ENCODE data around the gene RRAGC.
A peak's percentile ranks its signal among the peaks of the same experiment; 100 is the strongest.
"Not testable (repeated sequence)": the region's sequence is repeated elsewhere in the genome, so short reads cannot be mapped to it uniquely, and the experiment has no call there.

The RRAGC gene

GRCh38 chr1:38819516-38819915, 40.1 kb downstream of the RRAGC start:
- Mint-ChIP-seq H3K27ac (ENCODE audit: low read depth) (no peak overlapping the region), H3K4me1 (no peaks in the 10 kb centered on the region), H3K9me3 (no peaks in the 10 kb centered on the region), H3K4me3 (no peak overlapping the region), H3K27me3 (peaks cover 80% of the 10 kb centered on the region), H3K36me3 (ENCODE audit: insufficient read depth) (no peaks in the 10 kb centered on the region)
- ATAC-seq (replicated peaks; ENCODE audit: extremely low read depth, poor library complexity, severe bottlenecking) (no peak), DNase-seq (ENCODE audit: low spot score in 2 of 2) (no peak)

DNA sequence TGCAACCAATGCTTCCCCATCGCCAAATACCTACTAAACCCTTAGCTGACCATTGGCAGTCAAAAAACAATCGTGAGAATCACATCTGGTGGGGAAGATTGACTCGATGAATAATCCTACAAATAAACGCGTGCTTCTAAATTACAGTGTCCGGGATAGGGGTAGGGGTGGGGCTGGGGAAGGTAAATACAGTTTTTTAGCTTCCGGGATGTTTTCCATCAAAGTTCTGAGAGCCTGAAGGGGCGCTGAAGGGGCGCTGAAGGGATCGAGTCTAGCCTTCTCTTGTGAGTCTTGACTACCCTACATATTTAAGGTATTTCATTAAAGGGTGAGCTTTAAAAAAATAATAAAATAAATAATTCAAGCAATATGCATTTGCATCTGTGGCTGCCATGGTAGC, 40.5 kb downstream of the RRAGC start:
- Mint-ChIP-seq H3K4me1 (no peaks in the 10 kb centered on the region), H3K9me3 (no peaks in the 10 kb centered on the region), H3K27ac (ENCODE audit: low read depth) (no peak overlapping the region), H3K4me3 (no peak overlapping the region), H3K27me3 (peaks cover 80% of the 10 kb centered on the region), H3K36me3 (ENCODE audit: insufficient read depth) (no peaks in the 10 kb centered on the region)
- DNase-seq (ENCODE audit: low spot score in 2 of 2) (no peak), ATAC-seq (replicated peaks; ENCODE audit: extremely low read depth, poor library complexity, severe bottlenecking) (no peak)

- H3K9me3 Mint-ChIP-seq = no peaks in the 10 kb centered on the region
- H3K36me3 Mint-ChIP-seq (ENCODE audit: insufficient read depth) = no peaks in the 10 kb centered on the region
- ATAC-seq (replicated peaks; ENCODE audit: extremely low read depth, poor library complexity, severe bottlenecking) (no peak), DNase-seq (ENCODE audit: low spot score in 2 of 2) (peak; percentile 16 to 21)
- no peak overlapping the region for H3K4me3 Mint-ChIP-seq
- no peaks in the 10 kb centered on the region for H3K4me1 Mint-ChIP-seq
- no peak overlapping the region for H3K27ac Mint-ChIP-seq (ENCODE audit: low read depth)
- H3K27me3 Mint-ChIP-seq = peaks cover 85% of the 10 kb centered on the region
Observed at GRCh38 chr1:38818175-38818976, 41.2 kb downstream of the RRAGC start.

DNA sequence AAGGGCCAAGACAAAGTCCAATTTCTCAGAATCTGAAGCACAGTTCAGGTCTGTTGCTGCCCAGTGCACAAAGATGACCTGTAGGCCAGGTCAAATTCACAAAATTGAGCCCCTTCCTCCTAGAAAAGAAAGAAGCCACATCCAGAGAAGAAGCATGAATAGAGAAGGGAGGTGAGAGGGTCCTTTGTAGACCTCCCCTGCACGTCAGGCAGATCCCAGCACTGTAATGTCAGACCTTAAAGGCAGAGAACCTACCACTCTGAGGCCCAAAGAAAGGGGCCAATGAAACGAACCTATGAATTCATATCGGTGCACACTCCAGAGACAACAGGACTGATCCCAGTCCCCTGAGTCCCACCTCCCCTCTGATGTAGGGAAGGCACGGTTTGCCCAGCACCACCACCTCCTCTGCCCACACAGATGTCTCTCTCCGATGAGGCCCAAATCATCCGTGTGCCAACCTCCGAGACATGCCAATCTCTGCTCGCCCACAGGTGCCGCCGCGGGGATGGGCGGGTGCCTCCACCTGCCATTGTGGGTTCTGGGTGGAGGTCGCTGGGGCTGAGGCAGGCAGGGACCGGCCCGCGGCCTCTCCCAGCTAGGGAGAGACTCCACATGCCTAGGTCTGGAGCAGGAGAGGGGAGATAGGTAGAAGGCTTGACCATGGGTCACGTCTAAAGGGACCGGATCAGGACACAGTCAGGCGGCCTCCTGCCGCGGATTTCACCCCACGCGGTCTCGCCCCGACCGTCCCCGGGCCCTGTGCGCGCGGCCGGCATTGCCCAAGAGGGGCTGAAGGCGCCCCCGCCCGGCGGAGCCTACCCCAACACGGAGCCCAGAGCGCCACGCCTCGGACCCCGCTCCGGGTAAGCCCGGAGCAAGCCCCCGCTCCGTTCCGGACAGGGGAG, 42.1 kb downstream of the RRAGC start:
- H3K4me1 Mint-ChIP-seq = no peaks in the 10 kb centered on the region

DNA sequence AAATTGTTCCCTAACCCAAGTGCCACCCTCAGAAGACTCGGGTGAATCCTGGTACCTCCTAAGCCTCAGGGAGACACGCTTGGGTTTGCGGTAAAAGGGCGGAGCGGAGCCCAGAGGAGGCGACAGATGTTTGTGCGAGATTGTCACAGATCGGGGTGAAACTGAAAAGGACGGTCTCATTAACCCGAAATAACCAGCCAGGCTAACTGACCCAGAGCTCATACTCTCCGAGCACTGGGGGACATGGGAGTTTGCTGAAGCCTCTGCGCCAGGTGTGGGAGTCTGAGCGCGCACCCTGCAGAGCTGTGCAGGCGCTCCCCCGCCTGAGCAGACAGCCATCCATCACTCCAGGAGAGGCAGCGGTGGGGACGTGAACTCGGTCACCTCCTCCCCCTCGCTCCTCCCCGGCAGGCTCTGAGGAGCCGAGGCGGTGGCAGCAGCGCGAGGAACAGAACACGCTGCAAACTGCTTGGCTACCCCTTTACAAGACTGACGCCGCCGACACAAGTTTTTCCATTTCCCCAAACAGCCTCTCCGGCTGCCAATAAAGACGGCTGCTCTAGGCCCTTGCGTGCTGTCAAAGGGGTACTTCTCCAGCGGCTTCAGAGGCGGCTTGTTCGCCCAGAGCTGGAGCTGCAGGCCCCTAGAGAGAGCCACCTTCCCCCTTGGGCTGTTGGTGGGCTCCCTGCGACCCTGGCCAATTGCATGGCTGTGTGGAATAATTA, 43.5 kb downstream of the RRAGC start:
- Mint-ChIP-seq H3K27ac (ENCODE audit: low read depth) (no peak overlapping the region), H3K4me3 (no peak overlapping the region), H3K36me3 (ENCODE audit: insufficient read depth) (no peaks in the 10 kb centered on the region), H3K27me3 (peaks cover 87% of the 10 kb centered on the region), H3K9me3 (no peaks in the 10 kb centered on the region), H3K4me1 (no peaks in the 10 kb centered on the region)
- ATAC-seq (replicated peaks; ENCODE audit: extremely low read depth, poor library complexity, severe bottlenecking) (no peak), DNase-seq (ENCODE audit: low spot score in 2 of 2) (no peak)

More for the DNA sequence above, 42.1 kb downstream of the RRAGC start:
- Mint-ChIP-seq H3K27me3 (peaks cover 87% of the 10 kb centered on the region), H3K9me3 (no peaks in the 10 kb centered on the region), H3K27ac (ENCODE audit: low read depth) (no peak overlapping the region), H3K4me3 (no peak overlapping the region), H3K36me3 (ENCODE audit: insufficient read depth) (no peaks in the 10 kb centered on the region)
- ATAC-seq (replicated peaks; ENCODE audit: extremely low read depth, poor library complexity, severe bottlenecking) = no peak
- no peak for DNase-seq (ENCODE audit: low spot score in 2 of 2)

DNA sequence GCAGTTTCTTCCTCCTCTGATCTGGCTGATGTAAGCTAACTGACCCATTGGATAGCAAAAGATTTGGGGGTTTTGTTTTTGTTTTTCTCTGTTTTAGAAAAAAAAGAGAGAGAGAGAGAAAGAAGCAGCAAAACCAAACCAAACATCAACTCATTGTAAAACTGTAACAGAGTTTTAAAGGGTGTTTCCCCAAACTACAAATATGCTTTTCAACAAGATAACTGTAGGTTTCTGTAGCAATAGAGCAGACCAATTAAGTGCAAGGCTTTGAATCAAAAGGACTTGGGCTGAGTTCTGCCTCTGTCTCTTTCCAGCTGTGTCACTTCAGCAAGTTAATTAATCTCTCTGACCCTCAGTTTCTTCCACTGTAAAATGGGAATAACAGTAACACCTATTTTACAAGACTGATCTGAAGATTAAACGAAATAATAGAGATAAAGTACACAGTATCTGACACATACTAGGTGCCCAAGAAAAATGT, 44.5 kb downstream of the RRAGC start:
- no peak for ATAC-seq (replicated peaks; ENCODE audit: extremely low read depth, poor library complexity, severe bottlenecking)
- H3K4me3 Mint-ChIP-seq = no peak overlapping the region

DNA sequence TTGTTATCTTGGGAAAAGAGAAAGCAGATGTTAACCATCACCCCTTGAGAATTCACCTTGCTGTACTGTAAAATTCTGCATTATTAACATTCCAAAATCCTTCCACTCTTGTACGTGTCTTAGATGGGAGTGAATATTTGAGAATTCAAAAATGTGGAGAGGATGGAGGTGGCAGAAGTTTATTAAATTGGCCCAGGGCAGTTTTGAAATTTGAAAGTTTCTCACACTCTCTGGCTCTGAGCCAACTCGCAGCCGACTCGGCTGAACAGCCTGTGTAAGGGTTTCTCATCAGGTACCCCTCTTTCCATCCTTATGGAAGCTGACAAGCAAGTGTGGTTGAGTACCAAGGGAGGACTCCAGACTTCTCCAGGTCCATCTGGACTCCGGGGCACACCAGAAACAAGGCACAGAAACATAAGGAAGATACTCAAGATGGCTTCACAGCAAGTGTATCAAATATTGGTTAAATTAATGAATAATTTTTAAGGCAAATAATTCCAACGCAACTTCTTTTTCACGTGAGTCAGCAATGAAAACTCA, 45.1 kb downstream of the RRAGC start:
- ATAC-seq (replicated peaks; ENCODE audit: extremely low read depth, poor library complexity, severe bottlenecking) = no peak
- Mint-ChIP-seq H3K9me3 (no peaks in the 10 kb centered on the region), H3K4me1 (no peaks in the 10 kb centered on the region), H3K4me3 (no peak overlapping the region), H3K27me3 (peaks cover 86% of the 10 kb centered on the region), H3K27ac (ENCODE audit: low read depth) (no peak overlapping the region), H3K36me3 (ENCODE audit: insufficient read depth) (no peaks in the 10 kb centered on the region)
- no peak for DNase-seq (ENCODE audit: low spot score in 2 of 2)

More for the DNA sequence above, 44.5 kb downstream of the RRAGC start:
- DNase-seq (ENCODE audit: low spot score in 2 of 2) = no peak
- H3K36me3 Mint-ChIP-seq (ENCODE audit: insufficient read depth) = no peaks in the 10 kb centered on the region
- H3K27me3 Mint-ChIP-seq = peaks cover 87% of the 10 kb centered on the region
- no peak overlapping the region for H3K27ac Mint-ChIP-seq (ENCODE audit: low read depth)
- H3K4me1 Mint-ChIP-seq = no peaks in the 10 kb centered on the region
- no peaks in the 10 kb centered on the region for H3K9me3 Mint-ChIP-seq

DNA sequence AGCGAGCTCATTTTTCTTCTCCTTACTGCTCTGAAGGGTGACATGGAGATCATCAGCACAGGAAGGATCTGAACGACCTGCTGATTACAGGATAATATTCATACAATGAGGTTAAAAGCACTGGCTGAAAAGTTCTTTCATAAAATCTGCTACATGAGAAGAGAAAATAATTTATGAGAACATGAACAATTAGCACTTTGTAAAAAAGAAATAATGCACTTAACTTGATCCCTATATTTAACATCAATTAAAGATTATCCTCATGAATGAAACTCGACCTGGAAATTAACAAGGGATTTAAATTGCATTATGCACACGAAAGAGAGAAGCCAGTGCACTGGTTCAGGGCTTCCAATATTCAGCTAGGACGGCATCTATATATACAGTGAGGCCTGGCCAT, 46.6 kb downstream of the RRAGC start:
- no peak overlapping the region for H3K4me3 Mint-ChIP-seq
- no peak for DNase-seq (ENCODE audit: low spot score in 2 of 2)
- no peaks in the 10 kb centered on the region for H3K4me1 Mint-ChIP-seq
- H3K36me3 Mint-ChIP-seq (ENCODE audit: insufficient read depth) = no peaks in the 10 kb centered on the region
- peaks cover 95% of the 10 kb centered on the region for H3K27me3 Mint-ChIP-seq
- H3K27ac Mint-ChIP-seq (ENCODE audit: low read depth) = no peak overlapping the region
- H3K9me3 Mint-ChIP-seq = no peaks in the 10 kb centered on the region
- no peak for ATAC-seq (replicated peaks; ENCODE audit: extremely low read depth, poor library complexity, severe bottlenecking)

DNA sequence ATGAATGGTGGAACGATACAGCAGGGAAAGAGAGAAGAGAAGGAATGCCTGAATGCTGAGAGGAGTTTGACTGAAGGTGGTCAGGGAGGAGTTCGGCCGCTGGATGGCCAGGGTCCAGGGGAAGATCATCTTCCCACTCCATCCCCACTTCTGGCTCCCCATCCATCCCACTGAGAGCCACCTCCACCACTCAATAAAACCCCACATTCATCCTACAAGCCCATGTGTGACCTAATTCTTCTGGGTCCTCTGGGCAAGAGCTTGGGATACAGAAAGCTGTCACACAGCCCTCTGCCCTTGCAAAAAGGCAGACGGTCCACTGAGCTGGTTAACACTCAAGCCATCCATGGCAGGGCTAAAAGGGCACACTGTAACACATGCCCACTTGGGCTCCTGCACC, 48.1 kb downstream of the RRAGC start:
- H3K4me1 Mint-ChIP-seq; H3K9me3 Mint-ChIP-seq; H3K27ac Mint-ChIP-seq (ENCODE audit: low read depth); ATAC-seq (replicated peaks; ENCODE audit: extremely low read depth, poor library complexity, severe bottlenecking); DNase-seq (ENCODE audit: low spot score in 2 of 2); H3K36me3 Mint-ChIP-seq (ENCODE audit: insufficient read depth); H3K4me3 Mint-ChIP-seq: not testable (repeated sequence)
- H3K27me3 Mint-ChIP-seq = peaks cover 97% of the 10 kb centered on the region

DNA sequence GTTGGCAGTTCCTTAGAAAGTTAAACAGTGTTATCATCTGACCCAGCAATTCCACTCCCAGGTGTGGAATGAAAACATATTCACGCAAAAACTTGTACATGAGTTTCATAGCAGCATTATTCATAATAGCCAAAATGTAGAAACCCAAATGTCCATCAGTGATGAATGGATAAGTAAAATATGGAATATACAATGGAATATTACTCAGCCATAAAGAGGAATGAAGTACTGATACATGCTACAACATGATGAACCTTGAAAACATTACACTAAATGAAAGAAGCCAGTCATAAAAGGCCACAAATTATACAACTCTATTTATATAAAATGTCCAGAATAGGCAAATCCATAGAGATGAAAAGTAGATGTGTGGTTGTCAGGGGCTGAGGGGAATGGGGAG, 53.5 kb downstream of the RRAGC start:
- Mint-ChIP-seq H3K27ac (ENCODE audit: low read depth) (no peak overlapping the region), H3K4me3 (no peak overlapping the region), H3K27me3 (peaks cover 88% of the 10 kb centered on the region), H3K4me1 (no peaks in the 10 kb centered on the region), H3K9me3 (no peaks in the 10 kb centered on the region), H3K36me3 (ENCODE audit: insufficient read depth) (peaks cover 1% of the 10 kb centered on the region)
- DNase-seq (ENCODE audit: low spot score in 2 of 2) = no peak
- no peak for ATAC-seq (replicated peaks; ENCODE audit: extremely low read depth, poor library complexity, severe bottlenecking)

DNA sequence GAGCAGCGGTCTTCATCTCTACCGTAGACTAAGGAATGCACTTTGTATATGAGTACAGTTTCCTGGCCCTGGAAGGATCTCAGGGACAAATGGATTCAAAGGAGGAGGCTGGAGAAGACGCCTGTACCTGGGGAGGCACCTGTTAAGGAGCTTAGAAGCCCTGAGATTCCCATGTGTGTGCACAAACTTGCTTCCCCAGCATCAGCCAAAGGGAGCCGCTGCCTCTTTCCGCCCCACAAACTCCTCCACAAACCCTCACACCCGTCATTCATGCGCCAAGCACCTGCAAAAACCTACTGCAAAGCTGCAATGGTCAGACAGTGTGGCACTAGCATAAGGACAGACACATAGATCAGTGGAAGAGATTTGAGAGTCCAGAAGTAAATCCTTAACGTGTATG, 54.5 kb downstream of the RRAGC start:
- DNase-seq (ENCODE audit: low spot score in 2 of 2) (no peak), ATAC-seq (replicated peaks; ENCODE audit: extremely low read depth, poor library complexity, severe bottlenecking) (no peak)
- Mint-ChIP-seq H3K9me3 (no peaks in the 10 kb centered on the region), H3K4me1 (no peaks in the 10 kb centered on the region), H3K4me3 (no peak overlapping the region), H3K27ac (ENCODE audit: low read depth) (no peak overlapping the region), H3K27me3 (peaks cover 78% of the 10 kb centered on the region), H3K36me3 (ENCODE audit: insufficient read depth) (peaks cover 1% of the 10 kb centered on the region)

Data from central memory CD8-positive, alpha-beta T cell (primary cell).